ENCODE data around the gene BUD13.
"Not testable (repeated sequence)": the region's sequence is repeated elsewhere in the genome, so short reads cannot be mapped to it uniquely, and the experiment has no call there.

BUD13 gene

GRCh38 chr11:116776522-116776984 is 3.8 kb upstream of the BUD13 start:
- DNase-seq (ENCODE audit: low read depth): no peak
- no peak for TF ChIP-seq CTCF (conservative IDR thresholded peaks at IDR 0.05; ENCODE audit: low read length)
- no peak overlapping the region for H3K4me3 ChIP-seq (ENCODE audit: low read length)

GRCh38 chr11:116775975-116776374 is 3.2 kb upstream of the BUD13 start:
- DNase-seq (ENCODE audit: low read depth): no peak
- TF ChIP-seq CTCF (conservative IDR thresholded peaks at IDR 0.05; ENCODE audit: low read length): no peak
- no peak overlapping the region for H3K4me3 ChIP-seq (ENCODE audit: low read length)

- no peak for TF ChIP-seq CTCF (conservative IDR thresholded peaks at IDR 0.05; ENCODE audit: low read length)
- DNase-seq (ENCODE audit: low read depth): no peak
- H3K4me3 ChIP-seq (ENCODE audit: low read length): no peak overlapping the region
Observed at GRCh38 chr11:116774661-116775060, 1.9 kb upstream of the BUD13 start.

DNA sequence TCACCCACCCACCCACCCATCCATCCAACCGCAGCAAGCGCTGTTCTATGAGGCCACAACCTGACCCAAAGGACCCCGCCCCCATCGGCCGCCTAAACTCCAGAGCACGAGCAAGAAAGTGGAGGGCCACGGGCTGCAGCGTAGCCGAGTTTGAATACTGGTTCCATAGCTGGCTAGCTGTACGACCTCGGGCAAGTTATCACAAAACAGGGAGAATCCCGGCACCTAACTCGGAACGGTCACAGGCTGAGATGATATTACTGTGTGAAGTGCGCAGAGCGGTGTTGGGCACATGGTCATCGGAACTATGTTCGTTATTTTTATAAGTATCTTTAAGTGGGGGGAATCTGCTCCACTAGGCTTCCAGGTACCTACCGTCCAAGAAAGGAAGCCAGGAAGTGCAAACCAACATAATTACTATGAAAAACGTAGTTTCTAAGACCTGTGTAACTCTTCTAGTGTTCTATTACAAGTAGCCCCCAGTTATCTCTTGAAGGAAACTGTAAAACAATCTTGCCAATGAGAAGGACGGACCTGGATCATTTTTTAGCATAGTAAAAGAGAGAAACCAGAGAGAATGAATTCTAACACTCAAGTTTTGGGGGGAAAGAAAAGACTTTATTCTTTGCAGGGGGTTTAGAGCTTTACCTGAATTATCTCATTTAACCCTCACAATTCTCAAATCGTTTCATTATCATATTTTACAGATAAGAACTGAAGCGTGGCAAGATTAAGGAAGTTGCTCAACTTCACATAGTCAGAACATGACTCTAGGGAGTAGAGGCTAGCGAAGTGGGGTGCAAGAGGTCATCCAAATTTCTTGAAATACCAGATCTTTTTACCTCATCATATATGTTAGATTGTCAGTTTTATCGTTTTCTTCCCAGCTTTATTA is 663 bp upstream of the BUD13 start:
- no peak for TF ChIP-seq CTCF (conservative IDR thresholded peaks at IDR 0.05; ENCODE audit: low read length)

GRCh38 chr11:116771935-116772334 is 852 bp downstream of the BUD13 start:
- TF ChIP-seq CTCF (conservative IDR thresholded peaks at IDR 0.05; ENCODE audit: low read length): no peak

More for the DNA sequence above, 663 bp upstream of the BUD13 start:
- DNase-seq (ENCODE audit: low read depth): no peak
- peak overlapping the region; percentile 83 for H3K4me3 ChIP-seq (ENCODE audit: low read length)

GRCh38 chr11:116762132-116762531 is 10.7 kb downstream of the BUD13 start:
- DNase-seq (ENCODE audit: low read depth): no peak
- no peak for TF ChIP-seq CTCF (conservative IDR thresholded peaks at IDR 0.05; ENCODE audit: low read length)
- H3K4me3 ChIP-seq (ENCODE audit: low read length): no peak overlapping the region

More at GRCh38 chr11:116771935-116772334, 852 bp downstream of the BUD13 start:
- no peak for DNase-seq (ENCODE audit: low read depth)
- peak overlapping the region; percentile 83 for H3K4me3 ChIP-seq (ENCODE audit: low read length)

GRCh38 chr11:116756044-116756443 is 16.7 kb downstream of the BUD13 start:
- DNase-seq (ENCODE audit: low read depth); H3K4me3 ChIP-seq (ENCODE audit: low read length): not testable (repeated sequence)
